ENCODE data around the gene PTBP2. TPM values are rescaled to one million over a fixed set of nuclear protein-coding genes. Genes with fewer than 3 reads are reported as not detected.

Gene PTBP2
- total and polyA plus RNA-seq, 2 of the 8 experiments (the other 6 are each of a cell fraction or from before 2014, with no cell fraction given), result 24.2 to 61.7 TPM

DNA sequence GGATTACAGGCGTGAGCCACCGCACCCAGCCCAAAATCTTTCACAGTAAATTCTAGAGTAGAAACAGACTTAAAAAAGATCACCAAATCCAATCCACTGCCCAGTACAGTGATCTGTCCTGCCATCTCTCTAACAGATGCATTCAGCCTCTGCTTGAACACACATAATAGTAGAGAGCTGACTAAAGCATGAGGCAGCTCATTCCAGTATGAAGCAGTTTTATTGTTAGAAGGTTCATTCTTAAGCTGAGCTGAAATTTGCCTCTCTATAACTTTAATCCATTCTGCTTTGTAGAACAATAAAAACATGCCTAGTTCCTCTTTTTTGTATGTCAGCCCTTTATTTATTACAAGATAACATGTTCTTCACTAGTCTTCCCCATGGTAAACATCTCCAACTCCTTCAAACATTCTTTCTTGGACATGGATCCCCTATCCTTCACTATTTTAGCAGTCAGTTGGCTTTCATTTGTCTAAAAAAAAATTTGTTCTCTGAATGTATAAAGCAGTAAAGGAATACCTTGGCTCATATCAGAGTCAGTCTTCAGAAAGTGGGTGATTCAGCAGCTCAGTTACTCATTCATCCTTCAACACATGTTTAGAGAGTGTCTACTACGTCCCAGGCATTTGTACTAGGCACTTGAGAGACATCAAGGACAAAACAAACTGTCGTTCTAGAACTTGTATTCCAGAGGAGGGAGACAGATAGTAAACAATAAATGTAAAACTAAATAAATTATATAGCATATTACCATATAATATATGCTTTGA, 10.7 kb upstream of the PTBP2 start (continued):
- TF ChIP-seq, protein P1, sequence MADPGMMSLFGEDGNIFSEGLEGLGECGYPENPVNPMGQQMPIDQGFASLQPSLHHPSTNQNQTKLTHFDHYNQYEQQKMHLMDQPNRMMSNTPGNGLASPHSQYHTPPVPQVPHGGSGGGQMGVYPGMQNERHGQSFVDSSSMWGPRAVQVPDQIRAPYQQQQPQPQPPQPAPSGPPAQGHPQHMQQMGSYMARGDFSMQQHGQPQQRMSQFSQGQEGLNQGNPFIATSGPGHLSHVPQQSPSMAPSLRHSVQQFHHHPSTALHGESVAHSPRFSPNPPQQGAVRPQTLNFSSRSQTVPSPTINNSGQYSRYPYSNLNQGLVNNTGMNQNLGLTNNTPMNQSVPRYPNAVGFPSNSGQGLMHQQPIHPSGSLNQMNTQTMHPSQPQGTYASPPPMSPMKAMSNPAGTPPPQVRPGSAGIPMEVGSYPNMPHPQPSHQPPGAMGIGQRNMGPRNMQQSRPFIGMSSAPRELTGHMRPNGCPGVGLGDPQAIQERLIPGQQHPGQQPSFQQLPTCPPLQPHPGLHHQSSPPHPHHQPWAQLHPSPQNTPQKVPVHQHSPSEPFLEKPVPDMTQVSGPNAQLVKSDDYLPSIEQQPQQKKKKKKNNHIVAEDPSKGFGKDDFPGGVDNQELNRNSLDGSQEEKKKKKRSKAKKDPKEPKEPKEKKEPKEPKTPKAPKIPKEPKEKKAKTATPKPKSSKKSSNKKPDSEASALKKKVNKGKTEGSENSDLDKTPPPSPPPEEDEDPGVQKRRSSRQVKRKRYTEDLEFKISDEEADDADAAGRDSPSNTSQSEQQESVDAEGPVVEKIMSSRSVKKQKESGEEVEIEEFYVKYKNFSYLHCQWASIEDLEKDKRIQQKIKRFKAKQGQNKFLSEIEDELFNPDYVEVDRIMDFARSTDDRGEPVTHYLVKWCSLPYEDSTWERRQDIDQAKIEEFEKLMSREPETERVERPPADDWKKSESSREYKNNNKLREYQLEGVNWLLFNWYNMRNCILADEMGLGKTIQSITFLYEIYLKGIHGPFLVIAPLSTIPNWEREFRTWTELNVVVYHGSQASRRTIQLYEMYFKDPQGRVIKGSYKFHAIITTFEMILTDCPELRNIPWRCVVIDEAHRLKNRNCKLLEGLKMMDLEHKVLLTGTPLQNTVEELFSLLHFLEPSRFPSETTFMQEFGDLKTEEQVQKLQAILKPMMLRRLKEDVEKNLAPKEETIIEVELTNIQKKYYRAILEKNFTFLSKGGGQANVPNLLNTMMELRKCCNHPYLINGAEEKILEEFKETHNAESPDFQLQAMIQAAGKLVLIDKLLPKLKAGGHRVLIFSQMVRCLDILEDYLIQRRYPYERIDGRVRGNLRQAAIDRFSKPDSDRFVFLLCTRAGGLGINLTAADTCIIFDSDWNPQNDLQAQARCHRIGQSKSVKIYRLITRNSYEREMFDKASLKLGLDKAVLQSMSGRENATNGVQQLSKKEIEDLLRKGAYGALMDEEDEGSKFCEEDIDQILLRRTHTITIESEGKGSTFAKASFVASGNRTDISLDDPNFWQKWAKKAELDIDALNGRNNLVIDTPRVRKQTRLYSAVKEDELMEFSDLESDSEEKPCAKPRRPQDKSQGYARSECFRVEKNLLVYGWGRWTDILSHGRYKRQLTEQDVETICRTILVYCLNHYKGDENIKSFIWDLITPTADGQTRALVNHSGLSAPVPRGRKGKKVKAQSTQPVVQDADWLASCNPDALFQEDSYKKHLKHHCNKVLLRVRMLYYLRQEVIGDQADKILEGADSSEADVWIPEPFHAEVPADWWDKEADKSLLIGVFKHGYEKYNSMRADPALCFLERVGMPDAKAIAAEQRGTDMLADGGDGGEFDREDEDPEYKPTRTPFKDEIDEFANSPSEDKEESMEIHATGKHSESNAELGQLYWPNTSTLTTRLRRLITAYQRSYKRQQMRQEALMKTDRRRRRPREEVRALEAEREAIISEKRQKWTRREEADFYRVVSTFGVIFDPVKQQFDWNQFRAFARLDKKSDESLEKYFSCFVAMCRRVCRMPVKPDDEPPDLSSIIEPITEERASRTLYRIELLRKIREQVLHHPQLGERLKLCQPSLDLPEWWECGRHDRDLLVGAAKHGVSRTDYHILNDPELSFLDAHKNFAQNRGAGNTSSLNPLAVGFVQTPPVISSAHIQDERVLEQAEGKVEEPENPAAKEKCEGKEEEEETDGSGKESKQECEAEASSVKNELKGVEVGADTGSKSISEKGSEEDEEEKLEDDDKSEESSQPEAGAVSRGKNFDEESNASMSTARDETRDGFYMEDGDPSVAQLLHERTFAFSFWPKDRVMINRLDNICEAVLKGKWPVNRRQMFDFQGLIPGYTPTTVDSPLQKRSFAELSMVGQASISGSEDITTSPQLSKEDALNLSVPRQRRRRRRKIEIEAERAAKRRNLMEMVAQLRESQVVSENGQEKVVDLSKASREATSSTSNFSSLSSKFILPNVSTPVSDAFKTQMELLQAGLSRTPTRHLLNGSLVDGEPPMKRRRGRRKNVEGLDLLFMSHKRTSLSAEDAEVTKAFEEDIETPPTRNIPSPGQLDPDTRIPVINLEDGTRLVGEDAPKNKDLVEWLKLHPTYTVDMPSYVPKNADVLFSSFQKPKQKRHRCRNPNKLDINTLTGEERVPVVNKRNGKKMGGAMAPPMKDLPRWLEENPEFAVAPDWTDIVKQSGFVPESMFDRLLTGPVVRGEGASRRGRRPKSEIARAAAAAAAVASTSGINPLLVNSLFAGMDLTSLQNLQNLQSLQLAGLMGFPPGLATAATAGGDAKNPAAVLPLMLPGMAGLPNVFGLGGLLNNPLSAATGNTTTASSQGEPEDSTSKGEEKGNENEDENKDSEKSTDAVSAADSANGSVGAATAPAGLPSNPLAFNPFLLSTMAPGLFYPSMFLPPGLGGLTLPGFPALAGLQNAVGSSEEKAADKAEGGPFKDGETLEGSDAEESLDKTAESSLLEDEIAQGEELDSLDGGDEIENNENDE (IDR thresholded peaks at IDR 0.05; ENCODE audit: insufficient replicate concordance, low read length), result no peak
- TF ChIP-seq NRF1 (IDR thresholded peaks at IDR 0.05; ENCODE audit: low read depth, low read length), result no peak

All from H1 (cell line).